Loucy (cell line): ENCODE measurements around the gene HEXIM1.

Source experiments
- H2AFZ ChIP-seq: fragments of 200-600 bp; sonication (generic); 2 replicates; pipeline ENCODE4 v1.6.0; 2016; ENCODE audit warnings: antibody characterized with exemption, mild to moderate bottlenecking, low read length, moderate library complexity
- H3F3A ChIP-seq: fragments of 200-600 bp; 2 replicates; pipeline ENCODE4 v1.6.0; 2016; ENCODE audit warnings: antibody characterized with exemption, low read depth, mild to moderate bottlenecking
- H3K27me3 ChIP-seq: fragments of 200-600 bp; sonication (generic); 2 replicates; pipeline ENCODE4 v1.6.1; 2014; ENCODE audit warnings: low read length, mild to moderate bottlenecking; ENCODE audit not compliant: insufficient read depth, poor library complexity, severe bottlenecking
- H3K36me3 ChIP-seq: fragments of 200-600 bp; sonication (generic); 2 replicates; pipeline ENCODE4 v1.6.1; 2016; ENCODE audit warnings: low read length; ENCODE audit not compliant: insufficient read depth
- H3K4me1 ChIP-seq: fragments of 200-600 bp; sonication (generic); 2 replicates; pipeline ENCODE4 v1.5.1; 2014; ENCODE audit warnings: low read length, mild to moderate bottlenecking; ENCODE audit not compliant: insufficient read depth, poor library complexity, severe bottlenecking
- H3K4me2 ChIP-seq: fragments of 200-600 bp; sonication (generic); 2 replicates; pipeline ENCODE4 v1.6.0; 2014; ENCODE audit warnings: antibody characterized with exemption, low read length, low read depth, mild to moderate bottlenecking; ENCODE audit not compliant: poor library complexity, severe bottlenecking
- H3K4me3 ChIP-seq: fragments of 200-600 bp; sonication (generic); 2 replicates; pipeline ENCODE4 v1.5.1; 2014; ENCODE audit warnings: low read length, mild to moderate bottlenecking, mixed read lengths; ENCODE audit not compliant: poor library complexity, severe bottlenecking
- H3K79me2 ChIP-seq: fragments of 200-600 bp; sonication (generic); 2 replicates; pipeline ENCODE4 v1.6.1; 2014; ENCODE audit warnings: low read length; ENCODE audit not compliant: insufficient read depth
- H3K9ac ChIP-seq: fragments of 200-600 bp; sonication (generic); 2 replicates; pipeline ENCODE4 v1.6.0; 2014; ENCODE audit warnings: mild to moderate bottlenecking, low read depth, low read length, moderate library complexity; ENCODE audit not compliant: poor library complexity, severe bottlenecking
- H3K9me2 ChIP-seq: fragments of 200-600 bp; sonication (generic); replicated peaks from 2 replicates; pipeline ENCODE4 v1.6.1; 2016; ENCODE audit warnings: low read depth, low read length, mixed read lengths
- H3K9me3 ChIP-seq: fragments of 200-600 bp; sonication (generic); 2 replicates; pipeline ENCODE4 v1.6.1; 2014; ENCODE audit warnings: mild to moderate bottlenecking, antibody characterized with exemption, low read length, low read depth; ENCODE audit not compliant: insufficient read depth
- H4K20me1 ChIP-seq: fragments of 200-600 bp; sonication (generic); 2 replicates; pipeline ENCODE4 v1.6.0; 2014; ENCODE audit warnings: antibody characterized with exemption, low read length, mild to moderate bottlenecking; ENCODE audit not compliant: insufficient read depth, poor library complexity, severe bottlenecking
- EZH2phosphoT487 ChIP-seq: fragments of 200-600 bp; IDR thresholded peaks from 2 replicates; pipeline ENCODE4 v1.6.1; 2018; ENCODE audit warnings: antibody characterized with exemption, mild to moderate bottlenecking, moderate library complexity, borderline replicate concordance
- TF ChIP-seq, protein P1 (sequence below): fragments of 200-600 bp; sonication (generic); conservative IDR thresholded peaks from 2 replicates; pipeline ENCODE4 v1.5.1; 2014; ENCODE audit warnings: mild to moderate bottlenecking, antibody characterized with exemption, low read length

The HEXIM1 gene

DNA sequence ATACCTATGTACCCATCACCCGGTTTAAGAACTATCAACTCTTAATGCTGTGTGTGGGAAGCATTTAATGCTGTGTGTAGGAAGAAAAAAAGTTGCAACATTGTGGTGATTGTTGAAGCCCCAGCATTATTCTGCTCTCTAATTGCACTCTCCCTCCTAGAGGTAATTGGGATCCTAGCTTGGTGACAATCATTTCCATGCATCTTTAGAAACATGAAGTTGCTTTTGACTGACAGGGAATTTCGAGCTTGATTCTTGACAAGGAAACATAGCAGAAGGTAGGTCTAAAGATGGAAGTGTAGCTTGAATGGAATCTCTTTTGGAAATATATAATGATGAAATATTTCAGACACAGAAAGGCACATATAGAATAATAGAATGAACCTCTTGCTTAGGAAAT is 40.7 kb downstream of the HEXIM1 start:
- Histone ChIP-seq H3K9me2 (no peaks in the 10 kb centered on the region), H3K4me2 (no peak overlapping the region), H2AFZ (no peak overlapping the region), H3K27me3 (no peaks in the 10 kb centered on the region), H3K36me3 (no peaks in the 10 kb centered on the region), H3K9me3 (no peaks in the 10 kb centered on the region), H4K20me1 (no peaks in the 10 kb centered on the region), H3K79me2 (no peaks in the 10 kb centered on the region), H3K4me1 (no peaks in the 10 kb centered on the region), H3K4me3 (no peak overlapping the region), H3K9ac (no peak overlapping the region), H3F3A (no peaks in the 10 kb centered on the region)
- TF ChIP-seq, protein P1, sequence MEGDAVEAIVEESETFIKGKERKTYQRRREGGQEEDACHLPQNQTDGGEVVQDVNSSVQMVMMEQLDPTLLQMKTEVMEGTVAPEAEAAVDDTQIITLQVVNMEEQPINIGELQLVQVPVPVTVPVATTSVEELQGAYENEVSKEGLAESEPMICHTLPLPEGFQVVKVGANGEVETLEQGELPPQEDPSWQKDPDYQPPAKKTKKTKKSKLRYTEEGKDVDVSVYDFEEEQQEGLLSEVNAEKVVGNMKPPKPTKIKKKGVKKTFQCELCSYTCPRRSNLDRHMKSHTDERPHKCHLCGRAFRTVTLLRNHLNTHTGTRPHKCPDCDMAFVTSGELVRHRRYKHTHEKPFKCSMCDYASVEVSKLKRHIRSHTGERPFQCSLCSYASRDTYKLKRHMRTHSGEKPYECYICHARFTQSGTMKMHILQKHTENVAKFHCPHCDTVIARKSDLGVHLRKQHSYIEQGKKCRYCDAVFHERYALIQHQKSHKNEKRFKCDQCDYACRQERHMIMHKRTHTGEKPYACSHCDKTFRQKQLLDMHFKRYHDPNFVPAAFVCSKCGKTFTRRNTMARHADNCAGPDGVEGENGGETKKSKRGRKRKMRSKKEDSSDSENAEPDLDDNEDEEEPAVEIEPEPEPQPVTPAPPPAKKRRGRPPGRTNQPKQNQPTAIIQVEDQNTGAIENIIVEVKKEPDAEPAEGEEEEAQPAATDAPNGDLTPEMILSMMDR = no peak
- no peak for TF ChIP-seq EZH2phosphoT487

DNA sequence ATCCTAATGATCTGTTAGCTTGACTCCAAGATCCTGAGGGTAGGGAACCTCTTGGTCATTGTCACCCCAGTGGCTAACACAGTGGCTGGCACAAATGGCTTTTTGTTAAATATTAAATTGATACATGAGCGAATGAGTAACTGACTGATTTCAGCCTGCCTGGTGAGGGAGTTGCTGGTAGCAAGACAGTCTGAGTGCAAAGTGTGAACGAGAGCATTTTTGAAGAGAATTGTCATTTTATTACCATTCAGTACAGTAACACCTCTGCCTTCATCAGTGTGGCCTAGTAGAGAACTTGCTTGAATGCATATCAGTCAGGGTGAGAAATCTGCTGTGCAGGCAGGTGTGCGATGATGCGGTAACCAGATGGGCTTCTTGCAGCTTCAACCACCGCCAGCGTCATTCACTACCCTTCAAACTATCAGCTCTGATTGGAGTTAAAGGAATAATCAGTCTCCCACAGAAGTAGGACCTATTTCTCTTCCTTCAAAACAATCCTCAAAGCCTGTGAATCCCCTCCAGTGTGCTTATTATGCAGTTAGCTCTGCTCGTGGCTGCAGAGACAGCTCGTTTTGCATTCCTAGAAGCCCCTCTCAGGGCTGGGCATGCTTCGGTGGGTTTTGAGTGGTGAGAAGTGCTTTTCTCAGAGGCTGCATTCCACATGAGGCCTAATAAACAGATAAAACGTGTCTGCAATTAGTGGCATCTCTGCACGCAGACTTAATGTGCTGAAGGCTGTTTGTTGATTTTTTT is 42.4 kb downstream of the HEXIM1 start:
- Histone ChIP-seq H3K9me2 (no peaks in the 10 kb centered on the region), H3K4me3 (no peak overlapping the region), H3K27me3 (no peaks in the 10 kb centered on the region), H2AFZ (no peak overlapping the region), H3K79me2 (no peaks in the 10 kb centered on the region), H3K4me2 (no peak overlapping the region), H3K36me3 (no peaks in the 10 kb centered on the region), H3K9ac (no peak overlapping the region), H3F3A (no peaks in the 10 kb centered on the region), H3K4me1 (no peaks in the 10 kb centered on the region), H3K9me3 (no peaks in the 10 kb centered on the region), H4K20me1 (no peaks in the 10 kb centered on the region)
- TF ChIP-seq EZH2phosphoT487 = no peak
- TF ChIP-seq, protein P1 = no peak

DNA sequence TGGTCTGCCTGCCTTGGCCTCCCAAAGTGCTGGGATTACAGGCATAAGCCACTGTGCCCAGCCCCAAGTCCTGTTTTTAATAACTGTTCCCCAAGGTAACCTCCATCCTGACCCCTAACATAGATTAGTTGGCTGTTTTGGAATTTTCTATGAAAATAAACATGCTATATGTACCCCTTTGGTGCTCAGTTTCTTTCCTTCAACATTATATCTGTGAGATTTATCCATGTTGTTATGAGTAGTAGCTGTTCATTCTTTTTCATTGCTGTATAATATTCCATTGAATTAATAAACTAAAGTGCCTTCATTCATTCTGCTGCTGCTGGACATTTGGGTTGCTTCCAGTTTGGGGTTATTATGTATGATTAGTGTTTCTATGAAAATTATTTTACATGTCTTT is 47.1 kb downstream of the HEXIM1 start:
- H3F3A ChIP-seq = no peaks in the 10 kb centered on the region
- H3K27me3 ChIP-seq = no peaks in the 10 kb centered on the region
- no peaks in the 10 kb centered on the region for H4K20me1 ChIP-seq
- H3K9me2 ChIP-seq = no peaks in the 10 kb centered on the region
- no peaks in the 10 kb centered on the region for H3K79me2 ChIP-seq
- no peaks in the 10 kb centered on the region for H3K36me3 ChIP-seq
- TF ChIP-seq EZH2phosphoT487 = no peak
- TF ChIP-seq, protein P1 = no peak
- no peaks in the 10 kb centered on the region for H3K9me3 ChIP-seq
- H2AFZ ChIP-seq = no peak overlapping the region
- no peak overlapping the region for H3K9ac ChIP-seq
- H3K4me2 ChIP-seq = no peak overlapping the region
- peaks cover 10% of the 10 kb centered on the region for H3K4me1 ChIP-seq
- H3K4me3 ChIP-seq = no peak overlapping the region
